Suprapubic skin (tissue), 4 donors: ENCODE measurements around the gene OCEL1.

Experiments
- POLR2A ChIP-seq, 2 donors: fragments of 450-650 bp; IDR thresholded peaks; one replicate each; pipeline ENCODE4 v1.6.1; 2017; ENCODE audit warnings: antibody characterized with exemption in 2 of 2, mild to moderate bottlenecking in 2 of 2, moderate library complexity in 2 of 2
- POLR2AphosphoS5 ChIP-seq, 3 donors: sonication (generic); formaldehyde crosslinking; IDR thresholded peaks; one replicate each; pipeline ENCODE4 v1.6.1; 2017; ENCODE audit warnings: antibody characterized with exemption in 3 of 3

DNA sequence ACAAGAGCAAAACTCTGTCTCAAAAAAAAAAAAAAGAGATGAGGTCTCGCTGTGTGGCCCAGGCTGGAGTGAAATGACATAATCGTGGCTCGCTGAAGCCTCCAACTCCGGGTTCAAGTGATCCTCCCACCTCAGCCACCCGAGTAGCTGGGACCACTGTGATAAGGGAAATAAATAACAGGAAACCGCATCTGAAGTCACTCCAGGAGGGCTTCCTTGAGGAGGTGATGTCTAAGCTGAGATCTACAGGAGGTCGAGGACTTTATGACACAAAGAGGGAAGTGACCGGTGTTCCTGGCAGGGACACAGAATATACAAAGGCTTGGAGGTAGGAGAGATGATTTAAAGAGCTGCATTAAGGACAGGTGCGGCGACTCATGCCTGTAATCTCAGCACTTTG, 28.6 kb downstream of the OCEL1 start:
- no peak for TF ChIP-seq POLR2A (IDR thresholded peaks at IDR 0.05)
- TF ChIP-seq POLR2AphosphoS5 (IDR thresholded peaks at IDR 0.05): no peak
